DOHH2 (cell line): Measurements from ENCODE around the gene SSTR5.

ENCODE experiments used
- CTCF ChIP-seq: fragments of 200-600 bp; sonication (generic); IDR thresholded peaks from one replicate; pipeline ENCODE4 v1.5.1; 2014; ENCODE audit warnings: antibody characterized with exemption, mild to moderate bottlenecking, low read depth, low read length; ENCODE audit not compliant: poor library complexity, severe bottlenecking
- EZH2phosphoT487 ChIP-seq: fragments of 200-600 bp; sonication (generic); IDR thresholded peaks from 2 replicates; pipeline ENCODE4 v1.6.1; 2017; ENCODE audit warnings: borderline replicate concordance, mild to moderate bottlenecking, antibody characterized with exemption, low read length, moderate library complexity, mixed read lengths

GRCh38 chr16:1039762-1040161 is 32.8 kb upstream of the SSTR5 start:
- TF ChIP-seq CTCF = no peak
- TF ChIP-seq EZH2phosphoT487 = no peak
